ENCODE measurements around the gene COLEC11. TPM values are rescaled to one million over a fixed set of nuclear protein-coding genes. Genes with fewer than 3 reads are reported as not detected.

Gene COLEC11
- total and polyA plus RNA-seq, 10 of the 15 experiments (the other 5 are each of a cell fraction or from before 2014, with no cell fraction given), result 0.08 to 0.74 (median 0.14) TPM; not detected in 4

DNA sequence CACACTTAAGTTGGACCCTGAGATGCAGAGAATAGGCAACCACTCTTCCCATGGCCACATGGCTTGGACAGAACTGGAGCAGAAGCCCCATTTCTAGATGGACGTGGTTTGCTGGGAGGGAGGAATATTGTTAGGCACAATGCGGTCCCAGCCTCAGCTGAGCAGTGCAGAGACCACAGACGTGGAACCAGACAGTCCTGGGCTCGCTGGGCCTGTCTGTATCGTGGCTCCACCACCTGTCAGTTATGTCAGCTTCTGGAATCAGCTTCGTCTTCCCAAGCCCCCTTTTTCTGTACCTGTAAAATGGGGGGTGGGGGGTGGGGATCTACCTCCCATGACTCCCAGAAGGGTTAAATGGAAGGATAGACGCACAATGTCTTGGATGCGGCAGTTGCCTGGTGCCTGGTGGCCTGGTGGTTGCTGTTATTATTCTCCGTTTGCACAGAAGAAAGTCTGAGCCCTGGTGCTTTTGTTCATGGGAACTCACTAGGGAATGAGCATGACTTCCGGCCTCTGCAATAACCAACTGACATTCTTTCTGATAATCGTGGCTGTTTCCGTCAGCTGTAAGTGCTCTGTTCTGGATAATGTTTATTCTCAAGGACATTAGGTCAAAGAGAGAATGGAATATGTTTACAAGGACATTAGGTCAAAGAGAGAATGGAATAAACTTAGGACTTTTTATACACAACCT, 31.4 kb downstream of the COLEC11 start:
- no peak for DNase-seq (ENCODE audit: low read depth, low spot score)
- SMC1A ChIA-PET (ENCODE audit: uncharacterized antibody, unreplicated experiment), result no interaction called here
- RAD21 ChIA-PET (ENCODE audit: unreplicated experiment), result no interaction called here
- H3K27me3 ChIP-seq (replicated peaks in 1 of 2; ENCODE audit: control insufficient read depth in 2 of 2, insufficient read depth in 2 of 2, low read length in 1 of 2), result no peaks in the 10 kb centered on the region
- no peak overlapping the region for H3K9ac ChIP-seq (ENCODE audit: control insufficient read depth, insufficient read depth, low read length)
- H3K79me2 ChIP-seq (ENCODE audit: control insufficient read depth, insufficient read depth, low read length), result no peaks in the 10 kb centered on the region
- H3K4me1 ChIP-seq (ENCODE audit: control insufficient read depth, insufficient read depth, low read length), result peaks cover 8% of the 10 kb centered on the region; the same call in 1 of the 2 replicates
- BruUV-seq (replicated peaks), result no TSS peak
- TF ChIP-seq MTA3 (IDR thresholded peaks at IDR 0.05; ENCODE audit: borderline replicate concordance, low read length) (no peak), ASH2L (IDR thresholded peaks at IDR 0.05; ENCODE audit: borderline replicate concordance, low read depth) (no peak), ATF7 (IDR thresholded peaks at IDR 0.05; ENCODE audit: low read depth) (no peak), TAF1 (IDR thresholded peaks at IDR 0.05; ENCODE audit: borderline replicate concordance, low read depth, low read length) (no peak)
- H2AFZ ChIP-seq (ENCODE audit: control insufficient read depth, low read depth, low read length), result no peak overlapping the region
- no peak for ATAC-seq
- H3K9me3 ChIP-seq (replicated peaks; ENCODE audit: control insufficient read depth, insufficient read depth, low read length), result no peaks in the 10 kb centered on the region
- intact Hi-C loops (cut with micrococcal nuclease; ENCODE audit: unreplicated experiment) (no loop called here), in situ Hi-C loops (cut with MboI) (no loop called here)
- no peak overlapping the region for H3K4me2 ChIP-seq (ENCODE audit: control insufficient read depth, insufficient read depth)
- no peaks in the 10 kb centered on the region for H3K36me3 ChIP-seq (ENCODE audit: control insufficient read depth in 2 of 2, insufficient read depth in 2 of 2, low read length in 1 of 2)
- no peak overlapping the region for H3K4me3 ChIP-seq
- no peaks in the 10 kb centered on the region for H4K20me1 ChIP-seq (ENCODE audit: control insufficient read depth, insufficient read depth)
- POLR2A ChIA-PET, result no interaction called here
- H3K27ac ChIP-seq (ENCODE audit: control insufficient read depth, insufficient read depth), result no peak overlapping the region
- no peak for FAIRE-seq
- whole genome bisulfite sequencing (ENCODE audit: insufficient coverage, insufficient replicate concordance, low lambda C conversion rate, missing lambda C conversion rate), result 68% methylated on average over 12 of the region's 12 CpGs
- CTCF ChIA-PET, result interaction anchor here (0.6 kb wide), 1 partner anchor 26 kb away, joined by 4 read pairs; no protein-coding TSS in a partner anchor

DNA sequence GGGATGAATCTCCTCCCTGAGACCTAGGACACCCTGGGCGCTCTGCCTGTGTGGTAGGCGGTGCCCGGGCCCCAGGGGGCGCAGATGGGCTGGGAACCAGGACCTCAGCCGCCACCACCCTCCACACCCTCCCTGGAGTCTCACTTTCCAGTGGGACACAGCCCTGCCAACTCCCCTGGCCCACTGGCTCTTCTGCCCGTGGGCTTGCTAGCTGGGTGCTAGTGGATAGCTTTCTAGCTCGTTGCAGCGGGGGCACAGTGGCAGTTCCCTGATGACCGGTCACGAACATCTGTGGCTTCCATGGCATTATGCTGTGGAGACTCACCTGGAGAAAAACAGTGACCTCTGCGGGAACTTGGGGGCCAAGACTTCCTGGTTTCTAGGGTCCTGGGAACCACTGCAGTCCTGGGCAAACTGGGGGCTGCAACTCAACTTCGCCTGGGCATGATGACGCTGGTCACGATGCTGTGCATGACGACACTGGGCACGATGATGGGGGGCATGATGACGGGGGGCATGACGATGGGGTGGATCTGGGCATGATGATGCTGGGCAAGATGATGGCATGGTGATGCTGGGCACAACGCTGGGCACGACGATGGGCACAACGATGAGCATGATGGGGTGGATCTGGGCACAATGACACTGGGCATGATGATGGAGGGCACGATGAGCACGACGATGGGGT, 32.0 kb downstream of the COLEC11 start:
- ChIA-PET SMC1A (ENCODE audit: uncharacterized antibody, unreplicated experiment) (no interaction called here), POLR2A (no interaction called here), RAD21 (ENCODE audit: unreplicated experiment) (no interaction called here), CTCF (no interaction called here)
- no peak for ATAC-seq
- H3K27ac ChIP-seq (ENCODE audit: control insufficient read depth, insufficient read depth), result no peak overlapping the region
- no peaks in the 10 kb centered on the region for H3K9me3 ChIP-seq (replicated peaks; ENCODE audit: control insufficient read depth, insufficient read depth, low read length)
- TF ChIP-seq SREBF2 (IDR thresholded peaks at IDR 0.05; ENCODE audit: low read length), result no peak
- TF ChIP-seq, protein P1, sequence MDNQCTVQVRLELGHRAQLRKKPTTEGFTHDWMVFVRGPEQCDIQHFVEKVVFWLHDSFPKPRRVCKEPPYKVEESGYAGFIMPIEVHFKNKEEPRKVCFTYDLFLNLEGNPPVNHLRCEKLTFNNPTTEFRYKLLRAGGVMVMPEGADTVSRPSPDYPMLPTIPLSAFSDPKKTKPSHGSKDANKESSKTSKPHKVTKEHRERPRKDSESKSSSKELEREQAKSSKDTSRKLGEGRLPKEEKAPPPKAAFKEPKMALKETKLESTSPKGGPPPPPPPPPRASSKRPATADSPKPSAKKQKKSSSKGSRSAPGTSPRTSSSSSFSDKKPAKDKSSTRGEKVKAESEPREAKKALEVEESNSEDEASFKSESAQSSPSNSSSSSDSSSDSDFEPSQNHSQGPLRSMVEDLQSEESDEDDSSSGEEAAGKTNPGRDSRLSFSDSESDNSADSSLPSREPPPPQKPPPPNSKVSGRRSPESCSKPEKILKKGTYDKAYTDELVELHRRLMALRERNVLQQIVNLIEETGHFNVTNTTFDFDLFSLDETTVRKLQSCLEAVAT (IDR thresholded peaks at IDR 0.05), result no peak
- TF ChIP-seq, protein P2, sequence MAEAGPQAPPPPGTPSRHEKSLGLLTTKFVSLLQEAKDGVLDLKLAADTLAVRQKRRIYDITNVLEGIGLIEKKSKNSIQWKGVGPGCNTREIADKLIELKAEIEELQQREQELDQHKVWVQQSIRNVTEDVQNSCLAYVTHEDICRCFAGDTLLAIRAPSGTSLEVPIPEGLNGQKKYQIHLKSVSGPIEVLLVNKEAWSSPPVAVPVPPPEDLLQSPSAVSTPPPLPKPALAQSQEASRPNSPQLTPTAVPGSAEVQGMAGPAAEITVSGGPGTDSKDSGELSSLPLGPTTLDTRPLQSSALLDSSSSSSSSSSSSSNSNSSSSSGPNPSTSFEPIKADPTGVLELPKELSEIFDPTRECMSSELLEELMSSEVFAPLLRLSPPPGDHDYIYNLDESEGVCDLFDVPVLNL (IDR thresholded peaks at IDR 0.05; ENCODE audit: low read depth, low read length), result no peak
- TF ChIP-seq, protein P3, sequence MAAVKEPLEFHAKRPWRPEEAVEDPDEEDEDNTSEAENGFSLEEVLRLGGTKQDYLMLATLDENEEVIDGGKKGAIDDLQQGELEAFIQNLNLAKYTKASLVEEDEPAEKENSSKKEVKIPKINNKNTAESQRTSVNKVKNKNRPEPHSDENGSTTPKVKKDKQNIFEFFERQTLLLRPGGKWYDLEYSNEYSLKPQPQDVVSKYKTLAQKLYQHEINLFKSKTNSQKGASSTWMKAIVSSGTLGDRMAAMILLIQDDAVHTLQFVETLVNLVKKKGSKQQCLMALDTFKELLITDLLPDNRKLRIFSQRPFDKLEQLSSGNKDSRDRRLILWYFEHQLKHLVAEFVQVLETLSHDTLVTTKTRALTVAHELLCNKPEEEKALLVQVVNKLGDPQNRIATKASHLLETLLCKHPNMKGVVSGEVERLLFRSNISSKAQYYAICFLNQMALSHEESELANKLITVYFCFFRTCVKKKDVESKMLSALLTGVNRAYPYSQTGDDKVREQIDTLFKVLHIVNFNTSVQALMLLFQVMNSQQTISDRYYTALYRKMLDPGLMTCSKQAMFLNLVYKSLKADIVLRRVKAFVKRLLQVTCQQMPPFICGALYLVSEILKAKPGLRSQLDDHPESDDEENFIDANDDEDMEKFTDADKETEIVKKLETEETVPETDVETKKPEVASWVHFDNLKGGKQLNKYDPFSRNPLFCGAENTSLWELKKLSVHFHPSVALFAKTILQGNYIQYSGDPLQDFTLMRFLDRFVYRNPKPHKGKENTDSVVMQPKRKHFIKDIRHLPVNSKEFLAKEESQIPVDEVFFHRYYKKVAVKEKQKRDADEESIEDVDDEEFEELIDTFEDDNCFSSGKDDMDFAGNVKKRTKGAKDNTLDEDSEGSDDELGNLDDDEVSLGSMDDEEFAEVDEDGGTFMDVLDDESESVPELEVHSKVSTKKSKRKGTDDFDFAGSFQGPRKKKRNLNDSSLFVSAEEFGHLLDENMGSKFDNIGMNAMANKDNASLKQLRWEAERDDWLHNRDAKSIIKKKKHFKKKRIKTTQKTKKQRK (IDR thresholded peaks at IDR 0.05; ENCODE audit: low read depth, low read length), result no peak
- TF ChIP-seq EZH2 (IDR thresholded peaks at IDR 0.05; ENCODE audit: borderline replicate concordance, control insufficient read depth, low read depth, low read length), result no peak
- TF ChIP-seq TAF1 (IDR thresholded peaks at IDR 0.05; ENCODE audit: borderline replicate concordance, low read depth, low read length), result no peak
- no peak for TF ChIP-seq KDM1A (IDR thresholded peaks at IDR 0.05; ENCODE audit: borderline replicate concordance)
- no peak overlapping the region for H3K4me3 ChIP-seq
- no peak overlapping the region for H2AFZ ChIP-seq (ENCODE audit: control insufficient read depth, low read depth, low read length)
- no peak overlapping the region for H3K9ac ChIP-seq (ENCODE audit: control insufficient read depth, insufficient read depth, low read length)
- no TSS peak for BruUV-seq (replicated peaks)
- WGBS (ENCODE audit: insufficient coverage, insufficient replicate concordance, low lambda C conversion rate, missing lambda C conversion rate), result 77% methylated on average over 25 of the region's 25 CpGs
- H3K79me2 ChIP-seq (ENCODE audit: control insufficient read depth, insufficient read depth, low read length), result no peaks in the 10 kb centered on the region
- DNase-seq (ENCODE audit: low read depth, low spot score), result no peak
- no peak for FAIRE-seq
- in situ Hi-C loops (cut with MboI), result no loop called here
- no peak overlapping the region for H3K4me2 ChIP-seq (ENCODE audit: control insufficient read depth, insufficient read depth)
- intact Hi-C loops (cut with micrococcal nuclease; ENCODE audit: unreplicated experiment), result no loop called here
- H3K4me1 ChIP-seq (ENCODE audit: control insufficient read depth, insufficient read depth, low read length), result peaks cover 8% of the 10 kb centered on the region; the same call in 1 of the 2 replicates
- no peaks in the 10 kb centered on the region for H3K27me3 ChIP-seq (replicated peaks in 1 of 2; ENCODE audit: control insufficient read depth in 2 of 2, insufficient read depth in 2 of 2, low read length in 1 of 2)
- no peaks in the 10 kb centered on the region for H4K20me1 ChIP-seq (ENCODE audit: control insufficient read depth, insufficient read depth)
- no peaks in the 10 kb centered on the region for H3K36me3 ChIP-seq (ENCODE audit: control insufficient read depth in 2 of 2, insufficient read depth in 2 of 2, low read length in 1 of 2)

All from GM12878 (cell line).